IMR-90 (cell line): ENCODE data around the gene PHC2.

Source experiments
- CEBPB ChIP-seq: IDR thresholded peaks from 2 replicates; pipeline ENCODE4 v1.6.1; 2012; ENCODE audit warnings: low read depth, low read length, improper control_type of control experiment
- FOS ChIP-seq: fragments of 150-350 bp; IDR thresholded peaks from 2 replicates; pipeline ENCODE4 v1.6.1; 2016; ENCODE audit warnings: low read depth, low read length
- MAZ ChIP-seq: IDR thresholded peaks from 2 replicates; pipeline ENCODE4 v1.6.1; 2012; ENCODE audit warnings: low read depth, mild to moderate bottlenecking, low read length, improper control_type of control experiment, moderate library complexity, borderline replicate concordance
- MXI1 ChIP-seq: IDR thresholded peaks from 2 replicates; pipeline ENCODE4 v1.6.1; 2012; ENCODE audit warnings: low read depth, mild to moderate bottlenecking, low read length, moderate library complexity, borderline replicate concordance
- POLR2A ChIP-seq: IDR thresholded peaks from 2 replicates; pipeline ENCODE4 v1.6.1; 2012; ENCODE audit warnings: mild to moderate bottlenecking, low read depth, low read length
- RAD21 ChIP-seq: IDR thresholded peaks from 2 replicates; pipeline ENCODE4 v1.6.1; 2012; ENCODE audit warnings: low read length, improper control_type of control experiment
- RCOR1 ChIP-seq: IDR thresholded peaks from 2 replicates; pipeline ENCODE4 v1.6.1; 2012; ENCODE audit warnings: mild to moderate bottlenecking, low read length, improper control_type of control experiment; ENCODE audit not compliant: insufficient replicate concordance
- RFX5 ChIP-seq: IDR thresholded peaks from 2 replicates; pipeline ENCODE4 v1.8.0; 2012; ENCODE audit warnings: low read depth, mild to moderate bottlenecking, low read length, moderate library complexity
- SMC3 ChIP-seq: fragments of 150-350 bp; IDR thresholded peaks from 2 replicates; pipeline ENCODE4 v1.6.1; 2016; ENCODE audit warnings: low read depth, mild to moderate bottlenecking, antibody characterized with exemption, low read length, moderate library complexity
- TF ChIP-seq, protein P1 (sequence below): conservative IDR thresholded peaks from 2 replicates; pipeline ENCODE4 v1.5.1; 2012; ENCODE audit warnings: mild to moderate bottlenecking, low read depth, low read length, improper control_type of control experiment
- TF ChIP-seq, protein P2 (sequence below): fragments of 150-350 bp; IDR thresholded peaks from 2 replicates; pipeline ENCODE4 v1.6.1; 2017; ENCODE audit warnings: mild to moderate bottlenecking, antibody characterized with exemption, low read length, low read depth

DNA sequence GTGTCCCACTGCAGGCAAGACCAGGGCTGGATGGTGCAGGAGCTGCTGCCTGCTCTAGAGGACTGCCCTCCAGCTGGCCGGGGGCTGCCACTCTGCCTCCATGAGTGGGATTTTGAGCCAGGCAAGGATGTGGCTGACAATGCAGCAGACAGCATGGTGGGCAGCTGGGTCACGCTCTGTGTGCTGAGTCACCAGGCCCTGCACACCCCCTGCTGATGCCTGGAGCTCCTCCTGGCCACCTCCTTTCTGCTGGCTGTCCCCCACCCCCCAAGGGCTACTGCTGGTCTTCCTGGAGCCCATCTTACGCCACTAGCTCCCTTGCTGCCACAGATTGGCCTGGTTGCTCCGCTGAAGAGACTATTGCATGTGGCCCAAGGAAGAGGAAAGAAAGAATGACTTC, 37.6 kb upstream of the PHC2 start:
- TF ChIP-seq, protein P1, sequence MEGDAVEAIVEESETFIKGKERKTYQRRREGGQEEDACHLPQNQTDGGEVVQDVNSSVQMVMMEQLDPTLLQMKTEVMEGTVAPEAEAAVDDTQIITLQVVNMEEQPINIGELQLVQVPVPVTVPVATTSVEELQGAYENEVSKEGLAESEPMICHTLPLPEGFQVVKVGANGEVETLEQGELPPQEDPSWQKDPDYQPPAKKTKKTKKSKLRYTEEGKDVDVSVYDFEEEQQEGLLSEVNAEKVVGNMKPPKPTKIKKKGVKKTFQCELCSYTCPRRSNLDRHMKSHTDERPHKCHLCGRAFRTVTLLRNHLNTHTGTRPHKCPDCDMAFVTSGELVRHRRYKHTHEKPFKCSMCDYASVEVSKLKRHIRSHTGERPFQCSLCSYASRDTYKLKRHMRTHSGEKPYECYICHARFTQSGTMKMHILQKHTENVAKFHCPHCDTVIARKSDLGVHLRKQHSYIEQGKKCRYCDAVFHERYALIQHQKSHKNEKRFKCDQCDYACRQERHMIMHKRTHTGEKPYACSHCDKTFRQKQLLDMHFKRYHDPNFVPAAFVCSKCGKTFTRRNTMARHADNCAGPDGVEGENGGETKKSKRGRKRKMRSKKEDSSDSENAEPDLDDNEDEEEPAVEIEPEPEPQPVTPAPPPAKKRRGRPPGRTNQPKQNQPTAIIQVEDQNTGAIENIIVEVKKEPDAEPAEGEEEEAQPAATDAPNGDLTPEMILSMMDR: no peak
- TF ChIP-seq RFX5 (no peak), MXI1 (no peak), POLR2A (no peak), FOS (0 out of 2 replicates have a peak, but pooled peaks have one; percentile 7), RCOR1 (no peak), RAD21 (no peak), MAZ (no peak), SMC3 (no peak), CEBPB (no peak)
- TF ChIP-seq, protein P2, sequence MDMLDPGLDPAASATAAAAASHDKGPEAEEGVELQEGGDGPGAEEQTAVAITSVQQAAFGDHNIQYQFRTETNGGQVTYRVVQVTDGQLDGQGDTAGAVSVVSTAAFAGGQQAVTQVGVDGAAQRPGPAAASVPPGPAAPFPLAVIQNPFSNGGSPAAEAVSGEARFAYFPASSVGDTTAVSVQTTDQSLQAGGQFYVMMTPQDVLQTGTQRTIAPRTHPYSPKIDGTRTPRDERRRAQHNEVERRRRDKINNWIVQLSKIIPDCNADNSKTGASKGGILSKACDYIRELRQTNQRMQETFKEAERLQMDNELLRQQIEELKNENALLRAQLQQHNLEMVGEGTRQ: no peak
